NCI-H526 (cell line): ENCODE results near the gene ASCC1.

ENCODE experiments used
- DNase-seq, 2 experiments: peaks; one replicate each; lab custom pipeline; 2025; lab: John Stamatoyannopoulos, UW

The ASCC1 gene

DNA sequence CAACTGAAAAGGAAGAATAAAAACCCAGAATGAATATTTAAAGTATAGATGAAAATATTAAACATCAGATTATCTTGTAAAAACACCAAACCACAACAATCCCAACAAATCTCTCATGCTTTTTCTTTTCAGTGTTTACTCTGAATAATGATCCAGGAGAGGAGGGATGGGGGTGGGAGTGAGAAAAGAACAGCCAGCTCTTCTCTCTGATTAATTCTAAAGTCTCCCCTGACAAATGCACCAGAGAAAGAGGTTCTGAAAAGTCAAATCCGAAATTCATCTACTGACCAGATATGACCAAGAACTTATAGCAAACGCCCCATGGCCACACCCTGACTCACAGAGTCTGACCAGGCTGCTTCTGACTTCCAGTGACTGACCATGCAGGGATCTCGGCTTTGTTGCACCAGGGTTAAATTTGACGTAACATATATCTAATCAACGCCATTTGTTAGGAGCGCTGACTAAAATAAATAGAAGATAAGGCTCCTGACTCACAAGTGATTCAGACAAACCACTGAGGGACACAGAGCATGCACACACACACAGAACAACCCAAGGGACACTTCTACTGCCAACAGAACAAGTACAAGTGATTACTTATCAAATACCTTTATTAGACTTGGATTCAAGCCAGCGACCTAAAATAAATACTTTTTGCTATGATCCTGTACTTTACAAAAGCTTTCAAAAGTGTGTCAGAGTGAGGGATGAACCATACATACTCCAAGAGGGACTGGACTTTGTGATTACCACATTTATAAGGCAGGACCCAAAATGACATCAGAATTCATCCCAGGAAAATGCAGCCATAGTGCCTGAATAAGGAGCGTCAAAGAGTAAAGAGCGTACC lies 118.4 kb downstream of the ASCC1 start:
- DNase-seq, result no peak

DNA sequence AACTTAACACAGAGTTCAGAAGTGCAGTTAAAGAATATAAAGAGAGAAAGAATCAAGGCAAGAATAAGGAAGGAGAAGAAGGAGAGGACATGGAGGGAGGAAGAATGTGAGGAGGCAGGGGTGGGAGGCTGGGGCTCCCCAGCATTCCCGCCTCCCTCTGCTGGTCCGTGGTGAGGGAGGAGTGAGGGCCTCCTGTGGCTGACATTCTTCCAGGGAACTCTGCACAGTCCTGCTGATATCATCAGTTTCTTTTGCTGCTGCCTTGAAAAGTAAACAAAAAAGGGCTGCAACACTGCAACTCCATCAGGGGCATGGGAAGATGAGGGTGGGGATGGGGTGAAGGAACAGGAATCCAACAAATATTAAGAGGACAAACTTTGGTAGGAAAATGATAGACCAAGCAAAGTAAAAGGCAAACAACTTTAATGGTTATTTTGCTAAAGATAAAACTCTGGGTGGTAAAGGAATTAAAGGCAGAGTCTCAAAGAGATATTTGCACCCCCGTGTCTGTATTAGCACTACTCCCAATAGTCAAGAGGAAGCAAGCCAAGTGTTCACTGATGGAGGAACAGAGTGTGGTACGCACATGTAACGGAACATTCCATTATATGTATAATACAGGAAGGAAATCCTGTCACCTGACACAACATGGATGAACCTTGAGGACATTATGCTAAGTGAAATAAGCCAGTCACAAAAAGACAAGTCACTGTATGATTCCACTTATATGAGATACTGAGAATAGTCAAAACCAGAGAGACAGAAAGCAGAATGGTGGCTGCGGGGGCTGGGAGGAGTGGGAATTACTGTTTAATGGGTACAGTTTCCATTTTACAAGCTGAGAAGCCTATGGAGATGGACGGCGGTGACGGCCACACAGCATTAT lies 119.7 kb downstream of the ASCC1 start:
- DNase-seq, result no peak

DNA sequence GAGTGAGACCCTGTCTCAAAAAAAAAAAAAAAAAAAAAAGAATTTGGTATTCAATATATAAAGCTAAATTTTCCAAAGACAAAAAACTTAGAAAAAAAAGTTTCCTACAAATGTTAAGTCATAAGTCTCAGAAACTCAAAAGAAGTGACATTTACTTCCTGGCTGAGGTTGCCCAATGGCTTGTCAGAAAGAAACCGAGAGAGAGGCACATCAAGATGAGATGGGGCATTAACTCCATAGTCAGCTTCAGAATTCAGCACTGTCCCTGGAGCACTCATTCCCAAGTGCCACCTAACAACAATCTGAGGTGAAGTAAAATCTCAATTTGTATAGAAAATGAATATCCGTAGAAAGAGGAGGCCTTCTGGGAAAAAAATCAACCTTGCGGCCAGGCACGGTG lies 120.9 kb downstream of the ASCC1 start:
- no peak for DNase-seq

DNA sequence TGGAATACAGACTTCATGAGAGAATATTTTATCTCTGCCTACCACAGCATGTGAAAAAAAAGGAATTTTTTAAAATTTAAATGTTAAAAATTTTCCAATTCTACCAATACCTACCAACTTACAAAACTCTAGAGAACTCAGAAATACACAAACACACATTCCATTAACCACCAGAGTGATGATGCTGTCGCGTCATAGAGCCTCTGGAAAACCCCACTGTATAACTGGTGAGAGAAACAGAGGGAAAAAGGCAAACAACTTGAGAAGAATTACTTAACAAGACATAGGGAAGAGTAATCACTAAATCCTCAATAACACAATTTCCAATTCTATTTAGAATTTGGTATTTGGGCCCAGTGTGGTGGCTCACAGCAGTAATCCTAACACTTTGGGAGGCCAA lies 121.5 kb downstream of the ASCC1 start:
- DNase-seq, result no peak

DNA sequence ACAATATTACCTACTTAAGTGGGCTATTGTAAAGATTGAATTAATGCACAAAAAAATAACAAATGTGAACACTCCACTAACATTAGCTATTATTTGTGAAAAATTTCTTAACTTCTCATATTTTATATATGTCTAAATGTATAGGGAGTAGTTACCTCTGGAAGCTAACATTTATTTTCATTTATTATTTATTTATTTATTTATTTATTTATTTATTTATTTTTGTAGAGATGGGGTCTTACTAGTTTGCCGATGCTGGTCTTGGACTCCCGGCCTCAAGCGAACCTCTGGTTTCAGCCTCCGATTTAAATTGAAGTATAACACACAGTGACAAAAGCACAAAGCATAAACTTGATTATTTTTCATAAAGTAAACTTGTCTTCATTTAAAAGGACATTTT lies 122.6 kb downstream of the ASCC1 start:
- DNase-seq, result no peak

DNA sequence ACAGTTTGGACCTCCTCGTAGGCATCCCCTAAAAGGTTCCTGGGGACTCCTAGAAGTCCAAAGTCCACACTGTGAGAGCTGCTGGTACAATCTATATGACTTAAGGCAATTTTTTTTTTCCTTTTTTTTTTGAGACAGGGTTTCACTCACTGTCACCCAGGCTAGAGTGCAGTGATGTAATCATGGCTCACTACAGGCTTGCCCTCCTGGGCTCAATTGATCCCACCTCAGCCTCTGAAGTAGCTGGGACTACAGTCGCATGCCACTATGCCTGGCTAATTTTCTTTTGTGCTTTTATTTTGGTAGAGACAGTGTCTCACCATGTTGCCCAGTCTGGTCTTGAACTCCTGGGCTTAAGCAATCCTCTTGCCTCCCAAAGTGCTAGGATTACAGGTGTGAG lies 123.1 kb downstream of the ASCC1 start:
- no peak for DNase-seq

DNA sequence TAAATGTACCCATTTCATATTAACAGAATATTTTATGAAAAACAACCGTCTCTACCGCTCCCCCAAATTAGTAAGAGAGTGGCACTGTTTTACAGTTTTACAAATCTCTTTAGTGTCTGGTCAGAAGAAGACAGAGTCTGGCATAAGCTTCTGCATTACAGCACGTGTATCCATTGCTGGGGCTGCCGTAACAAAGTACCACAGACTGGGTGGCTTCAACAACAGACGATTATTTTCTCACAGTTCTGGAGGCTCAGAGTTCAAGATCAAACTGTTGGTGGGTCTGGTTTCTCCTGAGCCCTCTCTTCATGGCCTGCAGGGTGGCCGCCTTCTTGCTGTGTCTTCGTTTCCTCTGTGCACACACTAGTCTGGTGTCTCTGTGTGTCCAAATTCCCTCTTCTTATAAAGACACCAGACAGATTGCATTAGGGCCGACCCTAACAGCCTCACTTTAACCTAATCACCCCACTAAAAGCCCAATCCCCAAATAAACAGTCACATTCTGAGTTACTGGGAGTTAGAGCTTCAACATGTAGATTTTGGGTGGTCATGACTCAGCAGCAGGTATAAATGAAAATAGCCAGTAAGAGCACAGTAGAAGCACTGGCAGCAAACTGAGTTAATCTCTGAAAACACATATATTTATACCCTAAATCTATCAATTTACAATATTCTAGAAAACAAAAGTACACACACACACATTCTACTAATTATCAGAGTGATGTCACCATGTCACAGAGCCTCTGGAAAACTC lies 123.7 kb downstream of the ASCC1 start:
- DNase-seq, result no peak

DNA sequence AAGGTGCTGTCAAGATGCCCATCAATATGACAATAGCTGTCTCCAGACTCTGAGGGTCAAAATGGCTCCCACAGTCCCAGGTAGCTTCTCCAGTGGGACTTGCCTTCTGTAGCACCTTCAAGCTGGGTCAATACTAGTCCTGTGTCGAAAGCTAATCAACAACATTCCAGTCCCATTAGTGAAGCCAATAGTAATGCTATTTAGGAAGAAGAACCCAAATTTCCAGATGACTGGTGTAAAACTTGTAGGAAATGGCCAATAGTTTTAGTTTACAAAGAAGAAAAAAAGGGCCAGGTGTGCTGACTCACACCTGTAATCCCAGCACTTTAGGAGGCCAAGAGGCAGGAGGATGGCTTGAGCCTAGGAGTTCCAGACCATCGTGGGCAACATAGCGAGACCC lies 125.8 kb downstream of the ASCC1 start:
- no peak for DNase-seq

DNA sequence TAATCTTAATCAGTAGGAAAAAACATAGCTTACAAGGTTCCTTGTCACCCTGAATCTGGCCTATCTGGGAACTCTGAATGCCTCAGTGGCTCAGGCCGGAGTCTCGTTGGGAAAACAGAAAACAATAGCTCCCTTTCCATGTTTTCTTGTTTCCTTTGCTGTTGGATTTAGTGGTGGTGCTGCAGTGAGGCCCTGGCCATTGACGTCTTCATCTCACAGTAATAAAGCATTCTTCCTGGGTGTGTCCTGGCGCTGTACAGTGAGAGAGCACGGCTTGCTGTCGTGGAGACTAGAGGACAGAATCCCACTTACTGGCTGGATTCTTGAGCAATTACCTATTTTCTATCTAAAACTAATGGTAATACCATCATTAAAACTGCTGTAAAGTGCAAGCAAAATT lies 126.5 kb downstream of the ASCC1 start:
- no peak for DNase-seq

DNA sequence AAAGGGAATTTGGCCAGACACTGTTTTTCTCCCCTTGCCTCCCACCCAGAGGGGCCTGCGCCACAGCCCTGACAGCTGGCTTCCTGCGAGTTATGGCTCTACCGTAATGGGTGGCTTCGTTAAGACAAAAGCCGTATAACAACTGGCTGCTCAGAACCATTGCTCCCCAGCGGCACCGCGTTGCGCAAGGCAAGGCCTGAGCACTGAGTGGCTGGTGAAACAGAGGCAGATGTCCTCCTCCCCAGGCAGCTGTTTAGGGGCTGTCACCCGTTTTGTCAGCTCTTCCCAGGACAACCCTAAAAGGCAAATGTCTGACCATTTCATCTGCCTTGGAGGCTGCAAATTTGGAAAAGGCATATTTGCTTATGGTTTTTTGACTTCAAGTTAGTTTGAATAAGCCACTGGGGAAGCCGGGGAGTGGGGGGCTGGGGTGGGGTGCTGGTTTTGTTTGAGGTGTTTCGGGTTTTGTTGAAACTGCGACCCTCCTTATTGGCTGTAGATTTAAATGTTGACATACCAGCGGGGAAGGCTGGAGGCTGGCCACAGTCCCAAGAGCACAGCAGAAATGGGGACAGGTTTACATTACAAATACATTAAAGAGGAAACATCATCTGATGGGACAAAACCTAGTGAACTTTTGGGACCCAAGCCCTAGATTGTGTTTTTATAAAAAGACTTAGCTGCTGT lies 127.0 kb downstream of the ASCC1 start:
- peak in 1 of 2 experiments; percentile 36 for DNase-seq

DNA sequence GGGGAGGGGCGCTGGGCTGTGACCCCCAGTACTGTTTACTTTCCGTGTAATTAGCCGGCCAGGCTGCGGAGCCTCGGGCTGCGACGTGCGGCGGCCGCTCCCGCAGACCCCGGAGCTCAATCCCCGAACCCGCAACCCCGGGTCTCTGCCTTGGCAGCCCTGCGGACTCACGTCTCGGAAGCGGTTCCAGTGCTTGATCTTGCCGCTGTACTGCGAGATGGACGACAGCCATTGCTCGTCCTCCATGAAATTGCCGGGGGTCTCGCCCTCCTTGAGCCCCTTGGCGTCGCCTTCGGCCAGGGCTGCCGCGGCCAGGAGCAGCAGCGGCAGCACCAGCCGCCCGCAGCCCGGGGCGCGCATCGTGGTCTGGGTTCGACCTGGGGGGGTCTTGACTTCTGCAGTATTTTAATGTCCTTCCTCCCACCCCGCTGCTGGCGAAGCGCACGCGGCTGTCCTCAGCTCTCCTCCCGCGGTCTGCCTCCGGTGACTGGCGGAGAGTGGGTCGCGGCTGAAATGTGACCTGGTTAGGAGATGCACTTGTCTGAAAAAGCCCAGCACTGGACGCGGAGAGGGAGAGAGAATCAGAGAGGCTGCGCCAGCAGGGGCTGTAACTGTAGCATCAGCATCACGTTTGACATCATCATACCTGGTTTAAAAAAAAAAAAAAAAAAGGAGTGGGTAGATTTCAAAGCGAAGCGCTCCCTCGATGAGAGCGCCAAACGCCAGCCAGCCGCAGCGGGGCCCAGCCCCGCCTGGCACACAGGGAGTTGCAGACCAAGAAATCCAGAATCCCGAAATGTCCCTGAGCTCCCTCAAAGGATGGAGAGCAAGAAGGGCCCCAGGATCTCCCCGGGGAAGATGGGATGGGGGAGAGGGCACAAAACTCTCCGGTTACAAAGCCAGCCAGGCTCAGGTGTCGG lies 127.8 kb downstream of the ASCC1 start, which contains the start of gene SPOCK2:
Gene SPOCK2 (minus strand): TSS at position 583 of the 920 bp plus-strand sequence. CDS start 223 bp downstream, at position 360.
- peak in 1 of 2 experiments; percentile 36 for DNase-seq

DNA sequence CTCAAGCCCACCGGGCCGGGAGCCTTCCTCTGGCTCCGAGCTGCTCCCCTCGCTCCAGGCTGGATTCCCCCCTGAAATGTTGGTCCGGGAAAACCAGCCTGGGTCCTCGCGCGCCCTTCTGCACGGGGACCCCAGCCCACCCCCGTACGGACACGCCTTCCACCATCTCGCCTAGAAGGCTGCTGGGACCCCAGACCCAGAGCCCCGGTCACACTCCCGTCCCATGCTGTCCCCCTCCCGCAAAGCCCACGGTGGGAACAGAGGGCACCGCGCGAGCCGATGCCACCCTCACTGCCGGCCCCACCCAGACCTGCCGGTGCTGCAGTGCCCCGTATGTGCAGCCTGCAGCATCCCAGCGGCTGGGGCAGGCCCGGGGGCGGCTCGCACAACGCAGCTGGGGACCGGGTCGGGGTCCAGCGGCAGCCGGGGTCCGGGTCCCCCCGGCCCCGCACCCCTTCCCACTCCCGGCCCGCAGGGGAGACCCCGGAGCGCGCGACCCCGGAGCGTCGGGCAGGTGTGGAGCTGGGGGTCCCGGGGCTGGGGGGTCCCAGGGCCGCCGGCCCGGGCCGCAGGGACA lies 128.6 kb downstream of the ASCC1 start:
- no peak for DNase-seq

DNA sequence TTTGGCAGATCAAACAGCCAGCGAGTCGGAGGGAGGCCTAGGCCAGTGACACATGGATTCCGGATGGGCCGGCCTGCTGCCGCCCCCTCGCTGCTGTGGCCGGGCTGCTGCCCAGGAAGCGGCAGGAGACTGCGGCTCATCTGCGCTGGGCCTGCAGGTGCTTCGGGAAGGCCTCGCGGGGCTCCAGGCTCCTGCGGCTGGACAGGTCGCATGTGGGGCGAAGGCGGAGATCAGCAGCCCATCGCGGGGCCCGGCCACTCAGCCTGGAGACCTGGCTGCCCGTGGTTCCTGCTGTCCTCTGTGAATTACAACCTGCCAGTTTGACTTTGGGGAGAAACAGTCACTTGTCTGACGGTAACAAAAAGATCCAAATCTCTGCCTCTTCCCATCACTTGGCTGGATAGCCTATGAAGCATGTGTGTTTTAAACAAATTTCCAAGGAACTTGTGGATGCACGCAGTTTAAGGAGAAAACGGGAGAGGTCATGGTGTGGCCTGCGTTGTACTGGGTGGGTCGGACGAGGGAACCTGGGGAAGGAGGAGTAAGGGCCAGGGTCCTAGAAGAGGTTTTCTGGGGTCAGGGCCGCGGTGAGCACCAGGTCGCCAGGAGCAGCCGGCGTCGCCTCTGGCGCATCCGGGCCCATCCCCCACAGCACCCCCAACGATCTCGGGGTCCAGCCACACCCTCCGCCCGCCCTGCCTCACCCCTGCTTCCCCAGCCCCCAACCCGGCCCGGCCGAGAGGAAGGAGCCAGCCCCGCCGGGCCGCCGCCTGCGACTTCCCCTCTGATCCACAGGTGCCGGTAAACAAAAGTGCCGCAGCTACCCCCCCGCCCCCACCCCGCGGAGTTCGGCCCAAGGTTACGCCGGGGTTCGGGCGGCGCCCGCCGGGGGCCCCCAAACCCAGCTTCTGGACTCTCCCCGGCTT lies 129.3 kb downstream of the ASCC1 start:
- DNase-seq, result no peak

DNA sequence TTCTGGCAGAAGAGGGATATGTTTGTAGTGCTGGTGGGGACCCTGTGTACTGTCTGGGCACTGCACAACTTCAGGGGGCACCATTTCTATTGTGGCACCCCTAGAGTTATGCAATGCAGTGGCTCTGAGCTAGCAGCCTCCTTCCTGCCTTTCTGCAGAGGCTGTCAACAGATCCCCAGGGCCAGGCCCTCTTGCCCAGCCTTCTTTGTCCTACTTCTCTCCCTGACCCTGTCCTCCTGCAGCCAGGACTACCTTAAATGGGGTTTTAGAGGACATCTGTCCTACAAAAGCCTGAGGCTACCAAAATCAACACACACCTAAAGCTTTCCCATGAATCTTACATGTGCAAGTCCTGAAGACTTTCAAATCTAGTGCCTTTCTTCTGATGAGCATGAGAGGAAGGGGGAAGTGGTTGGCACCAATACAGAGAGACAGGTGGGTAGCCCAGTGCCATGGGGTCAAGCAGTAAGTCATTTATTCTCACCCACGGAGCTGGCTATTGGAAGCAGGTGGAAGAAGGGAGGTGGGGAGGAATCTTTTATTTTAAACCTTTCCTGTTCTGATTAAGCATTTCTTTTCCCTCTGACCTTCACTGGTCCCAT lies 130.1 kb downstream of the ASCC1 start:
- no peak for DNase-seq

DNA sequence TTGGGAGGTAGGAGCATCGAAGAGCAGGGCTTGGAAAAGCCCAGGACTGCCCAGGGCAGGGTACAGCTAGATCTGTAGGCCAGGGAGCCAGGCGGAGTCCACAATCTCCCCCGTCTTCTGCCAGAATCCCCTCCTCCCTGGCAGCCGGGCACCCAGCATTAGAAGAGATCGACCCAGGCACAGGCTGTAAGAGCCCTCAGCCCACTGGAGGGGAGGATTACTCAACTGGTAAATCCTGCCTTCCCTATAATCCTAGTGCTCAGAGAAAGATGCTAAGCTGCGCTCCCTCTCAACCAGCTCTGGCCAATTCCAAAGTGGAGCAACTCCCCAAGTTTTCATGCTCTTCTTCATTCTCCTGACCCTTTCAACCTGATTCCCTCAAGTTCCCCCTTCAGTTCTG lies 130.9 kb downstream of the ASCC1 start:
- DNase-seq, result no peak

DNA sequence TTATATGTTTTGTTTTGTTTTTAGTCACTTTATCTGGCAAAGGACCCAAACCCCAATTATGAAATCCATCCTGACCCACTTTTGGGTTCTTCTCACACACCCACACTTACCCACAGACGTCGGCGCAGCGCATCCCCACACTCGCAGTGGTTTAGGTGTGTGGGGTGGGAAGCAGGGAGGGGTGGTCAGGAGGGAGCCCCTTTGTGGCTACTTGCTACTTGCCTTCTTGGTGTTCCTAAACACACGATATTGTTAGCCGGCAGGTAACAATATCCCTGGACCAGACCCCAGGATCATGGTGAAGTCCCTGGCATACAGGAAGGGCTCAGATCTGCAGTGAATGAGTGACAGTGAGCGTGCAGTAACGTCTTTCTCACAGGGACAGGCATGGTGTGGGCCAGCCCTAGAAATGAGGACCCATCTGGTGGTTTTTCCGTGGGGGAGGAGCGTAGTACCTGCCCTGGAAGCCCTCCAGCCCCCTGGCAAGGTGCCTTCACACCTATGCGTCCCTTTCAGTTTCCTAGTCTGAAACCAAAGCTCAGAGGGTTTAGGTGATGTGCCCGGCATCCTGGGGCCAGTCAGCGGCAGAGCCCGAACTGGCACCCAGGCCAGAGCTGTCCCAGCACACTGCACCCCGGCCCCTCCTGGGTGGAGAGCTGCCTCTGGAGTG lies 132.2 kb downstream of the ASCC1 start:
- no peak for DNase-seq

DNA sequence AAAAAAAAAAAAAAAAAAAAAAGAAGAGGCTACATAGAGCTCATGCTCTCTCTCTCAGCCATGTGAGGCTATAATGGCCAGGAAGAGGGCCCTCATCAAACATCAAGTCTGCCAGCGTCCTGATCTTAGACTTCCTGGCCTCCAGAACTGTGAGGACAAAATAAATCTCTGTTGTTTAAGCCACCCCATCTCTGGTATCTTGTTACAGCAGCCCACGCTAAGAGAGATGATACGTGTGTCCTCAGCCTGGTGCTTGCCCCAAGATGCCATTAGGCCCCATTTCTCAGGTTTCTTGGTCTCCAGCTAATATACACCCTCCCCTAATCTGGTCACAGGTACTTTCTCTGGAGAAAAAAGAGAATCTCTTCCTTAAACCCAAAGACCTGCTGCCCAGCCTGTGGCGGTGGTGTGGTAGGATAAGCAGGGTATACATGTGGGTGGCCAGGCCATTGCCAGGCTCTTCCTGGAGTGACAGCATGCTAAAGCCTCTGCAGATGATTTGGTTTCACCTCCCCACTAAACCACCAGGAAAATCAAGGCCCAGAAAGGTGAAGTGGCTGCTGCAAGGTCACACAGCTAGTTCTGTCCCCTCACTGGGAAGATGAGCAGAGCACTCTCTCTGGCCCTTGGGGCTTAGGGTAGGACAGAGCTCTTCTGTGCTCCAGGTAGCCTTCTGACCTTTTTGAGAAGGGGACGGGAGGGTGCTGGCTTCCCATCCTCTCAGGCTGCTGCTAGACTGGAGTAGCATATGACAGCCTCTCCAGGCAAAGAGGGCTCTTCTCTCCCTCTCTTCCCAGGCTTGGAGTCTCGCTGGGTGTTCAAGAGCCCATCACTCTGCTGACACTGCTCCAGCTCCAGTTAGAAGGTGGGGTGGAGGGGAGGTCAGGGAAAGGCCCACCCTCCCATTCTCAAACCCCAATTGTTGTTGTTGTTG lies 133.0 kb downstream of the ASCC1 start:
- DNase-seq, result no peak
